B cell (primary cell): ENCODE measurements around the gene RABEPK.

Experiments used
- CTCF ChIP-seq: fragments of 200-600 bp; IDR thresholded peaks from one replicate; pipeline ENCODE4 v1.8.0; 2022; ENCODE audit warnings: antibody characterized with exemption, mild to moderate bottlenecking
- EZH2 ChIP-seq: IDR thresholded peaks from 2 replicates; pipeline ENCODE4 v1.6.1; 2012; ENCODE audit warnings: borderline replicate concordance, low read depth, mild to moderate bottlenecking, moderate library complexity, low read length; ENCODE audit not compliant: insufficient read depth, poor library complexity, severe bottlenecking

DNA sequence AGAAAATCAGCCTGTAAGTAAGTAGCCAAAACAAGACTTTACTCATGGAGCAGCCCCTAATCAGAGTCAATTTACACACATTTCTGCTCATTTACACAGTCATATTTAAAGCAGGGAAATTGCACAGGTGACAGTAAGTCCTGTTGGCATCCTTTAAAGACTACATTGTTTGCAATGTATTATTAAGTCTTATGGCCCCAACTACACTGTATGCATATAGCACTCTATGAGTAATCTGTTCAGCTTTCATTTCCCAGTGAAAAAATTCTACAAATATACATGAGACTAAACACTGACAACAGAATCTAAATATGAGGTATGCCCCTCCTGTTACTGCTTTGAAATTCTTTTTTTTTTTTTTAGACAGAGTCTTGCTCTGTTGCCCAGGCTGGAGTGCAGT, 30.4 kb upstream of the RABEPK start:
- TF ChIP-seq CTCF (no peak), EZH2 (no peak)
